ENCODE results near the gene SLX4IP.

- TF ChIP-seq CTCF (IDR thresholded peaks at IDR 0.05; ENCODE audit: insufficient read depth, low read depth, low read length), result no peak
- no peak for TF ChIP-seq EZH2 (IDR thresholded peaks at IDR 0.05; ENCODE audit: insufficient read depth, low read length)
These were observed 145.6 kb downstream of the SLX4IP start for GRCh38 chr20:10580700-10581099.

Measured in astrocyte (in vitro differentiated cells and primary cell).